ENCODE data around the gene PPP2R2D. TPM values are rescaled to one million over a fixed set of nuclear protein-coding genes. Genes with fewer than 3 reads are reported as not detected.
"Not testable (repeated sequence)": the region's sequence is repeated elsewhere in the genome, so short reads cannot be mapped to it uniquely, and the experiment has no call there.

PPP2R2D gene
- total RNA-seq, 1 experiment from 2014 or later, result 41.0 TPM

DNA sequence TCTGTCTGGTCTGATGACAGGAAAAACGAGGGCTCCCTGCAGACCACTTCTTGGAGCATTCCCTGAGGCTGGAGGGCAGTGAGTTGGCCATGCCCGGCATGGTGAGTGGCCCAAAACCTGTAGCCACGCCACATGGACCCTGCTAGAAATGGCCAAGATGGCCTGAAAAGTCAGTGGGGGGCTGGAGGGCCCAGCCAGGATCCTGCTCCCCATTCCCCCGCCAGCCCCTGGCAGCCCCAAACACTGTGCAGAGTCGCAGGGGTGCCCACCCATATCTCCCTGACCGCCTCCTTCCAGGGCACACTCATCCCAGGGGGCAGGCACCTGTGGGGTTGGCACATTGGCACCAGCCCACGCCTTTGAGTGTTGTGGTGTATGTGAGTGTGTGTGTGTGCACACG is 18.7 kb upstream of the PPP2R2D start:
- no peaks in the 10 kb centered on the region for H3K9me3 ChIP-seq (ENCODE audit: control insufficient read depth, insufficient read depth, low read depth, low read length)
- ATAC-seq (no peak), DNase-seq (ENCODE audit: low read depth, low spot score) (no peak)
- POLR2A ChIA-PET, result no interaction called here
- no TSS peak for BruUV-seq (replicated peaks)
- in situ Hi-C loops (cut with HindIII; ENCODE audit: low pct_unique_long_range_greater_than_20kb, low sequenced_read_pairs) (no loop called here), intact Hi-C loops (cut with micrococcal nuclease; ENCODE audit: unreplicated experiment) (no loop called here)
- CTCF ChIA-PET, result no interaction called here
- H3K4me1 ChIP-seq (ENCODE audit: control insufficient read depth, insufficient read depth, low read length), result no peaks in the 10 kb centered on the region; the same call in 1 of the 2 replicates
- no peak for TF ChIP-seq TCF7L2 (IDR thresholded peaks at IDR 0.05; ENCODE audit: low read depth, low read length)
- TF ChIP-seq CTCF (IDR thresholded peaks at IDR 0.05), result no peak
- no peak for TF ChIP-seq SIN3A (IDR thresholded peaks at IDR 0.05; ENCODE audit: borderline replicate concordance, insufficient read depth, low read depth, low read length)
- no peak overlapping the region for H3K27ac ChIP-seq (ENCODE audit: low read length)
- no peak overlapping the region for H3K4me3 ChIP-seq (ENCODE audit: low read depth in 2 of 2, low read length in 2 of 2)
- peaks cover 9% of the 10 kb centered on the region; the same call in 1 of the 2 replicates for H3K27me3 ChIP-seq (ENCODE audit: control insufficient read depth, insufficient read depth, low read length)
- H3K36me3 ChIP-seq (ENCODE audit: control insufficient read depth, insufficient read depth, low read length), result no peaks in the 10 kb centered on the region

GRCh38 chr10:131882590-131883451 is 18.0 kb upstream of the PPP2R2D start:
- no peak for TF ChIP-seq POLR2AphosphoS5 (IDR thresholded peaks at IDR 0.05; ENCODE audit: low read depth, low read length)
- TF ChIP-seq TCF7L2 (IDR thresholded peaks at IDR 0.05; ENCODE audit: low read depth, low read length), result no peak
- no peak for TF ChIP-seq CTCF (IDR thresholded peaks at IDR 0.05)
- TF ChIP-seq SIN3A (IDR thresholded peaks at IDR 0.05; ENCODE audit: borderline replicate concordance, insufficient read depth, low read depth, low read length), result no peak
- no peak for TF ChIP-seq REST (IDR thresholded peaks at IDR 0.05; ENCODE audit: insufficient read depth in 1 of 2, low read depth in 2 of 2, low read length in 1 of 2)
- Histone ChIP-seq H3K9me3 (ENCODE audit: control insufficient read depth, insufficient read depth, low read depth, low read length) (no peaks in the 10 kb centered on the region), H3K36me3 (ENCODE audit: control insufficient read depth, insufficient read depth, low read length) (no peaks in the 10 kb centered on the region), H3K27me3 (ENCODE audit: control insufficient read depth, insufficient read depth, low read length) (0 out of 2 replicates have a peak, but pooled peaks cover 4% of the 10 kb centered on the region), H3K4me1 (ENCODE audit: control insufficient read depth, insufficient read depth, low read length) (no peaks in the 10 kb centered on the region; the same call in 1 of the 2 replicates), H3K27ac (ENCODE audit: low read length) (no peak overlapping the region), H3K4me3 (ENCODE audit: low read depth in 2 of 2, low read length in 2 of 2) (no peak overlapping the region)
- DNase-seq (ENCODE audit: low read depth, low spot score), result no peak
- no peak for ATAC-seq
- no TSS peak for BruUV-seq (replicated peaks)
- intact Hi-C loops (cut with micrococcal nuclease; ENCODE audit: unreplicated experiment), result no loop called here
- POLR2A ChIA-PET, result no interaction called here
- CTCF ChIA-PET, result interaction anchor here (1.0 kb wide), 1 partner anchor 140 kb away, joined by 3 read pairs; no protein-coding TSS in a partner anchor
- in situ Hi-C loops (cut with HindIII; ENCODE audit: low pct_unique_long_range_greater_than_20kb, low sequenced_read_pairs), result no loop called here

- POLR2A ChIA-PET, result interaction anchor here (0.6 kb wide), 1 partner anchor 660 kb away, joined by 4 read pairs; no protein-coding TSS in a partner anchor
- in situ Hi-C loops (cut with HindIII; ENCODE audit: low pct_unique_long_range_greater_than_20kb, low sequenced_read_pairs), result not testable (repeated sequence)
Observed at GRCh38 chr10:131883621-131884393, 17.0 kb upstream of the PPP2R2D start.

More at GRCh38 chr10:131883621-131884393, 17.0 kb upstream of the PPP2R2D start:
- H3K27ac ChIP-seq (ENCODE audit: low read length); H3K9me3 ChIP-seq (ENCODE audit: control insufficient read depth, insufficient read depth, low read depth, low read length); H3K36me3 ChIP-seq (ENCODE audit: control insufficient read depth, insufficient read depth, low read length); H3K4me1 ChIP-seq (ENCODE audit: control insufficient read depth, insufficient read depth, low read length); DNase-seq (ENCODE audit: low read depth, low spot score); BruUV-seq (replicated peaks); H3K27me3 ChIP-seq (ENCODE audit: control insufficient read depth, insufficient read depth, low read length); H3K4me3 ChIP-seq (ENCODE audit: low read depth in 2 of 2, low read length in 2 of 2); intact Hi-C loops (cut with micrococcal nuclease; ENCODE audit: unreplicated experiment): not testable (repeated sequence)
- ATAC-seq, result peak; percentile 45; the same call in 1 of the 2 replicates
- CTCF ChIA-PET, result interaction anchor here (0.8 to 1.0 kb wide), 3 partner anchors 17 to 139 kb away, joined by 3 to 6 read pairs (median 6); no protein-coding TSS in a partner anchor
